Measurements from ENCODE around the gene NGEF. TPM values are rescaled to one million over a fixed set of nuclear protein-coding genes. Genes with fewer than 3 reads are reported as not detected.
"Not testable (repeated sequence)": the region's sequence is repeated elsewhere in the genome, so short reads cannot be mapped to it uniquely, and the experiment has no call there.

Gene NGEF
- total RNA-seq, 4 donors from 2014 or later, result 4.0 to 16.5 (median 6.2) TPM

GRCh38 chr2:232857158-232857563 lies 155.9 kb downstream of the NGEF start:
- H3K27me3 ChIP-seq, result no peaks in the 10 kb centered on the region
- intact Hi-C loops (cut with DNase I), result loop anchor here (10.0 kb wide), 1 partner anchor 388 kb away; no protein-coding TSS in a partner anchor
- no peaks in the 10 kb centered on the region for H3K9me3 ChIP-seq
- WGBS, 2 donors, result 77 to 80% methylated on average over 4 of the region's 4 CpGs
- TF ChIP-seq CTCF (IDR thresholded peaks at IDR 0.05), result no peak
- no peak for TF ChIP-seq POLR2A (IDR thresholded peaks at IDR 0.05)
- no peak for DNase-seq
- H3K36me3 ChIP-seq, result peaks cover 15 to 78% (median 17%) of the 10 kb centered on the region in 3 donors
- peaks cover 0 to 13% (median 0%) of the 10 kb centered on the region in 3 donors for H3K4me1 ChIP-seq
- no peak overlapping the region for H3K4me3 ChIP-seq
- H3K27ac ChIP-seq, result no peak overlapping the region

GRCh38 chr2:232854082-232854481 lies 159.0 kb downstream of the NGEF start:
- TF ChIP-seq CTCF (IDR thresholded peaks at IDR 0.05) (no peak), POLR2A (IDR thresholded peaks at IDR 0.05) (no peak)
- Histone ChIP-seq H3K4me1 (peaks cover 0 to 13% (median 0%) of the 10 kb centered on the region in 3 donors), H3K36me3 (peaks cover 36 to 82% (median 44%) of the 10 kb centered on the region in 3 donors), H3K9me3 (no peaks in the 10 kb centered on the region), H3K27me3 (no peaks in the 10 kb centered on the region), H3K4me3 (no peak overlapping the region), H3K27ac (no peak overlapping the region)
- intact Hi-C loops (cut with DNase I), result loop anchor here (10.0 kb wide), 1 partner anchor 391 kb away; no protein-coding TSS in a partner anchor
- WGBS, 2 donors, result 35 to 45% methylated on average over 7 of the region's 7 CpGs
- DNase-seq, result no peak

GRCh38 chr2:232852676-232853075 lies 160.4 kb downstream of the NGEF start:
- WGBS, 2 donors, result 42 to 56% methylated on average over 2 of the region's 2 CpGs
- H3K4me1 ChIP-seq, result peaks cover 0 to 13% (median 0%) of the 10 kb centered on the region in 3 donors
- H3K27ac ChIP-seq, result no peak overlapping the region
- no peaks in the 10 kb centered on the region for H3K27me3 ChIP-seq
- H3K4me3 ChIP-seq, result no peak overlapping the region
- H3K36me3 ChIP-seq, result peaks cover 36 to 82% (median 41%) of the 10 kb centered on the region in 3 donors
- DNase-seq, result no peak
- TF ChIP-seq CTCF (IDR thresholded peaks at IDR 0.05) (no peak), POLR2A (IDR thresholded peaks at IDR 0.05) (no peak)
- intact Hi-C loops (cut with DNase I), result loop anchor here (10.0 kb wide), 1 partner anchor 392 kb away; no protein-coding TSS in a partner anchor
- H3K9me3 ChIP-seq, result no peaks in the 10 kb centered on the region

- H3K4me3 ChIP-seq, H3K27me3 ChIP-seq, H3K27ac ChIP-seq, H3K9me3 ChIP-seq, DNase-seq: not testable (repeated sequence)
- Histone ChIP-seq H3K36me3 (peaks cover 35 to 82% (median 36%) of the 10 kb centered on the region in 3 donors), H3K4me1 (peaks cover 0 to 13% (median 0%) of the 10 kb centered on the region in 3 donors)
- intact Hi-C loops (cut with DNase I), result loop anchor here (10.0 kb wide), 1 partner anchor 393 kb away; no protein-coding TSS in a partner anchor
- 65 to 74% methylated on average over 11 of the region's 11 CpGs for WGBS, 2 donors
Observed at GRCh38 chr2:232852081-232852480, 161.0 kb downstream of the NGEF start.

GRCh38 chr2:232850039-232850438 lies 163.0 kb downstream of the NGEF start:
- DNase-seq, result no peak
- H3K36me3 ChIP-seq, result peaks cover 29 to 82% (median 39%) of the 10 kb centered on the region in 3 donors
- no peaks in the 10 kb centered on the region for H3K9me3 ChIP-seq
- intact Hi-C loops (cut with DNase I), result loop anchor here (10.0 kb wide), 1 partner anchor 395 kb away; no protein-coding TSS in a partner anchor
- no peak for TF ChIP-seq CTCF (IDR thresholded peaks at IDR 0.05)
- TF ChIP-seq POLR2A (IDR thresholded peaks at IDR 0.05), result no peak
- WGBS, 2 donors, result 93 to 96% methylated on average over 3 of the region's 3 CpGs
- no peak overlapping the region for H3K27ac ChIP-seq
- H3K4me3 ChIP-seq, result no peak overlapping the region
- no peaks in the 10 kb centered on the region for H3K27me3 ChIP-seq
- peaks cover 0 to 13% (median 0%) of the 10 kb centered on the region in 3 donors for H3K4me1 ChIP-seq
